ENCODE results near the gene TNFSF9.
A peak's percentile ranks its signal among the peaks of the same experiment; 100 is the strongest.

Gene TNFSF9, protein sequence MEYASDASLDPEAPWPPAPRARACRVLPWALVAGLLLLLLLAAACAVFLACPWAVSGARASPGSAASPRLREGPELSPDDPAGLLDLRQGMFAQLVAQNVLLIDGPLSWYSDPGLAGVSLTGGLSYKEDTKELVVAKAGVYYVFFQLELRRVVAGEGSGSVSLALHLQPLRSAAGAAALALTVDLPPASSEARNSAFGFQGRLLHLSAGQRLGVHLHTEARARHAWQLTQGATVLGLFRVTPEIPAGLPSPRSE

DNA sequence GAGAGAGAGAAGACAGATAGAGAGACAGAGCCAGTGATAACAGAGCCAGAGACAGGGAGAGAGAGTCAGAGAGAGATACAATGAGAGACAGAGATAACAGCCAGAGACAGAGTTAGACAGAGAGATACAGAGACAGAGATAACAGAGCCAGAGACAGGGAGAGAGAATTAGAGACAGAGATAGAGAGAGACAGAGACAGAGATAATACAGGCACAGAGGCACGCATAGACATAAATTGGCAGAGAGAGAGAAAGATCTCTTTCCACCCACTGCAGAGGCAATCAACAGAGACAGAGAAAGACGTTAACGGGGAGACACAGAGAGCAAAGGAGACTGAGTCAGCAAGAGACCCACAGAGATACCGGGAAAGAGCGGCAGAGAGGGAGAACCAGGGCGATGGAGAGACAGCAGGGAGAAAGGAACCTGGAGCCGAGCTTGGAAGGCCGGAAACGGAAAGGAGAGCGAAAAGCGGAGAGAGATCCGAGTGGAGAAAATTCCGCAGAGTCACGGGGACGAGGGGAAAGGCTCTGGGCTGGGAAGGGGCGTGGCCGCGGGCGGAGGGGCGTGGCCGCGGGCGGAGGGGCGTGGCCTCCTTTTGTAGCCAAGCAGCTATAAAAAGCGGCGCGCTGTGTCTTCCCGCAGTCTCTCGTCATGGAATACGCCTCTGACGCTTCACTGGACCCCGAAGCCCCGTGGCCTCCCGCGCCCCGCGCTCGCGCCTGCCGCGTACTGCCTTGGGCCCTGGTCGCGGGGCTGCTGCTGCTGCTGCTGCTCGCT lies at the start of gene TNFSF9:
Gene TNFSF9, plus strand, starts transcription at position 641 of the 777 bp plus-strand sequence. Its CDS starts 11 bp downstream, at position 652.
- DNase-seq (ENCODE audit: low spot score), result peak; percentile 73

DNA sequence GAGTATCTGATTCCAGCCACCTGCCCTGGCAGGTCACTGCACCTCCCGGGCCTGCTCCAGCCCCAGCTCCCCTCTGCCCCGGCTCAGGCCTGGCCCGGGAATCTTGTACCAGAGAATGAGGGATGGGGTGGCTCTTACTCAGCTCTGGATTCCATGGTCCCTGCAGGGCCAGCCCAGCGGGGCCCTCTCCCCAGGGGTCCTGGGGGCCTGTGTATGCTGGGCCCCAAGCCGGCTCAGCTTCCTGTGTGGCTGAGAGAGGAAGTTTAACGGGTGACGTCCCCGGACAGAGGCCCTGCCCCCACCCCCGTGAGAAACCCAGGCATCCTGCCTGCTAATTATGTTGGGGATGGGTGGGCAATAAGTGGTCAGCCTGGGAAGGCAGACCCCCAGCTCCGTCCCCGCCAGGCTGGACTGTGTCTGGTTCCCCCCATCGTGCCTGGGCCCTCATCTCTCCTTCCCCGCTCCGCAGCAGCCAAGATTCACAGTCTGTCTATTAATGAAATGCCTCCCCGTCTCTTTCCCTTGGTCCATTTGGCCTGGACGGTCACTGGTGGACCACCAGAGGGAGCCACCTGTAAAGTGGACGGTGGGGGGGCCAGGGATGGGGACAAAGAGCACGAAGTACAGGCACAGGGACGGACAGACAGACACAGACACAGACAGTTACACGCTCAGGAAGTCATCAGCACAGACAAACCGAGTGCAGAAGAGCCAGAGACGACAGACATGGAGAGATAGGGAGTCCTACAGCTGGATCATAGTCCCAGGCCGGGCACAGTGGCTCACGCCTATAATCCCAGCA lies 49.1 kb upstream of the TNFSF9 start, which contains the start of gene DENND1C:
Gene DENND1C, minus strand, starts transcription at position 247 of the 802 bp plus-strand sequence. Its CDS starts 92 bp downstream, at position 155.
- DNase-seq (ENCODE audit: low spot score), result no peak

DNA sequence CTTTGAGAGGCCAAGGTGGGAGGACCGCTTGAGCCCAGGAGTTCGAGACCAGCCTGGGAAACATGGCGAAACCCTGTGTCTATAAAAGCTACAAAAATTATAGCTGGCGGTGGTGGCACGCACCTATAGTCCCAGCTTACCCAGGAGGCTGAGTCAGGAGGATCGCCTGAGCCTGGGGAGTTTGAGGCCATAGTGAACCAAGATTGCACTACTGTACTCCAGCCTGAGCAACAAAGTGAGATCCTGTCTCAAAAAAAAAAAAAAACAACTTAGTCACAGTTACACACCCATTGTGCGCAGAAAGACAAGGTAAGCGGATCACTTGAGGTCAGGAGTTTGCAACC lies 48.5 kb upstream of the TNFSF9 start:
- DNase-seq (ENCODE audit: low spot score), result no peak

DNA sequence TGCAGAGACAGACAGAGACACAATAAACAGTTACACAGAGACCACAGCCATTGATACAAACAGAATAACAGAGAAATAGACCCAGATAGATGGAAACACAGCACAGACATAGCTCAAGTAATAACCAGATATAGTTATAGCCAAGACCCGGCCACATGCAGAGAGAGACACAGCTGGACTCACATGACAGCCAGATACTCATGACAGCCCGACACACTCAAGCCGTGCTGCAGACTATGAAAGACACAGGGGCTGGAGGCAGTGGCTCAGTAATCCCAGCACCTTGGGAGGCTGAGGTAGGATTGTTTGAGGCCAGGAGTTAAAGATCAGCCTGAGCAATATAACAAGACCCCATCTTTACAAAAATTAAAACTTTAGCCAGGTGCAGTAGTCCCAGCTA lies 47.6 kb upstream of the TNFSF9 start:
- no peak for DNase-seq (ENCODE audit: low spot score)

DNA sequence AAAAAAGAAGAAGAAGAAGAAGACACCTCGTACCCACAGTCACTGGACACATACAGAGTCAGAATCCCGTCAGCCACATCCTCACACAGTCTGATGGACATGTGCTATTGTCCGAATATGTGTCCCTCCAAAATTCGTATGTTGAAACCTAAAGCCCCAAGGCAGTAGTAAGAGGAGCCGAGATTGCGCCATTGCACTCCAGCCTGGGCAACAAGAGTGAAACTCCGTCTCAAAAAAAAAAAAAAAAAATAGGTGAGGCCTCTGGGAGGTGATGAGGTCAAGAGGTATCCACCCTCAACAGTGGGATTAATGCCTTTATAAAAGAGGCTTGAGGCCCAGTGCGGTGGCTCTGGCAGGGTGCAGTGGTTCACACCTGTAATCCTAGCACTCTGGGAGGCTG lies 46.6 kb upstream of the TNFSF9 start:
- no peak for DNase-seq (ENCODE audit: low spot score)

DNA sequence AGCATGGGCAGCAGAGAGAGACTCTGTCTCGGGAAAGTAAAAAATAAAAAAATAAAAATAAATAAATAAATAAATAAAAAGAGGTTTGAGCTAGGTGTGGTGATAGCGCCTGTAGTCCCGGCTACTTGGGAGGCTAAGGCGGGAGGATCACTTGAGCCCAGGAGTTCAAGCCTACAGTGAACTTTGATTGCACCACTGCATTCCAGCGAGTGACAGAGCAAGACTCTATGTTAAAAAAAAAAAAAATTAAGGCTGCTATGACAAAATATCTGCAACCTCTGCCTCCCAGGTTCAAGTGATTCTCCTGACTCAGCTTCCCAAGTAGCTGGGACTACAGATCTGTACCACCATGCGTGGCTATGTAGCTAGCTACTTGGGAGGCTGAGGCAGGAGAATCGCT lies 46.0 kb upstream of the TNFSF9 start:
- no peak for DNase-seq (ENCODE audit: low spot score)

DNA sequence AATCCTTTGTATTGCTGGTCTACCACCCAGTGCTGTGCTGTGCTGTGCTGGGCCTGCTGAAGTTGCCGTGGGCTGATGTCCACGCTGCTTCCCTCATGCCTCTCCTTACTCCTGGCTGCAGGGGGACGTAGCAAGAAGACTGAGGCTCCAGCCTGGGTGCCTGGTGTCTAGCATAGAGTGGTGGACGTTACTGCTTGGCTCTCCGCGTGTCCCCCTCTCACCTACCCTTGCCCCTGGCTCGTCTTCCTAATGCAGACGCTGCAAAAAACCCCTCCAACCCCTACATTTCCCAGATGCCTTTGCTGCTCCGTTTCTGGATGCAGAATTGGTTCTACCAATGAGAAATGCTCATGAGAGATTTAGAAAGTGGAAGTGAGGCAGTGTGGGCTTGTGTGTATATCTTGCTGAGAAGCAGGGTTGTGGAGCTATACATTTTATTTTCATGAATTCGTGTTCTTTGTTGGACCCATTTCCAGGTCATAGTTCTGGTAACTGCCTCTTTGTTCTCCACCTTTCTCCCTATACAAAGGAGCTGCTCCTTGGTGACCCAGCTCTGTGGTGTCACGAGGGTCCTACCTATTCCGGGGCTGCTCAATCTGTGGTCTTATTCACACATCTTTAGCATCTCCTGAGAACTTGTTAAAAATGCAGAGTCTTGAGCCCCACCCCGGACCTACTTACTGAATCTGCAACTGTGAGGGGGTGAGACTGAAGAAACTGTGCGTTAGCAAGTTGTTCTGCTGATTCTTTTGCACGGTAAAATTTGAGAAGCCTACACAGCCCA lies 41.4 kb upstream of the TNFSF9 start:
- no peak for DNase-seq (ENCODE audit: low spot score)

DNA sequence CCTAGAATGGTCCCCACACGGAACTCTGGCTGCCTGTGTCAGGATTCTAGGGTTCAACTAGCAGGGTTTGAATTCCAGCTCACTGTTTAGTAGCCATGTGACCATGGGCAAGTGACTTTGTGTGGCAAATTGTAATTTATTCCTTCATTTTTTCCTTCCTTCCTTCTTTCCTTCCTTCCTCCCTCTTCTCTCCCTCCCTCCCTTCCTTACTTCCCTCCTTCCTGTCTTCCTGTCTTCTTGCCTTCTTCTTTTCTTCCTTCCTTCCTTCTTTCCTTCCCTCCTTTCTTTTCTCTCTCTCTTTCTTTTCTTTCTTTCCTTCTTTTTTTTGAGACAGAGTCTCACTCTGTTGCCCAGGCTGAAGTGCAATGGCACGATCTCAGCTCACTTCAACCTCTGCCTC lies 40.7 kb upstream of the TNFSF9 start:
- DNase-seq (ENCODE audit: low spot score), result no peak

DNA sequence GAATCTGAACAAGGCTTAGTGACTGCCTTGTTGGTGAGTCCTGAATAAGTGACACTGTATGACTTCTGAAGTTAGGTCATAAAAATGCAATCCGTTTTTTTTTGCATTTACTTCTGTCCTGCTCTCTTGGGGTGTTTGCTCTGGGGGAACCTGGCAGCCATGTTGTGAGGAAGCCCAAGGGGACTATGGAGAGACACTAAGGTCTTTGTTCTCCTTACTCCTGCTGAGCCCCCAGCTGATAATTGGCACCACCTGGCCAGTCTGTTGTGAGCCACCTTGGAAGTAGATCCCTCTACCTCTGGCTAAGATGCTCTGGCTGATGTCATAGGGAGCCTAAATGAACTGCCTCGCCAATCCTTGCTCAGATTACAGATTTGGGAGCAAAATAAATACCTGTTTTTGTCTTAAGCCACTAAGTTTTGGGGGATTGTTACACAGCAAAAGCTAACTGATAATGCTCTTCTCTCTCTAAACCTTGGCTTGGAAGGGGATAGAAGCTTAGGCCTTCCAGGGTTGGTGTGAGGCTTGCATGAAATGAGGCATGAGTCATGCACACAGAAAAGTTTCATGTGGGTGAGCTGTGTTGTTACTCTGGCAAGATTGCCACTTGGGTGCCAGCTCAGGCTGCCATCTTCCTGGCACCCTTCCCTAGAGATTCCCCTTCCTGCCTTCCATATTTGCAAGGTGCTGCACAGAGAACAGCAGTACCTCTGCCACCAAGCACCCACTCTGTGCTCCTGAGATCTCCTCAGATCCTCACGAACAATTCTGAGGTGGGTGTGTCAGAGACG lies 38.8 kb upstream of the TNFSF9 start:
- DNase-seq (ENCODE audit: low spot score), result no peak

DNA sequence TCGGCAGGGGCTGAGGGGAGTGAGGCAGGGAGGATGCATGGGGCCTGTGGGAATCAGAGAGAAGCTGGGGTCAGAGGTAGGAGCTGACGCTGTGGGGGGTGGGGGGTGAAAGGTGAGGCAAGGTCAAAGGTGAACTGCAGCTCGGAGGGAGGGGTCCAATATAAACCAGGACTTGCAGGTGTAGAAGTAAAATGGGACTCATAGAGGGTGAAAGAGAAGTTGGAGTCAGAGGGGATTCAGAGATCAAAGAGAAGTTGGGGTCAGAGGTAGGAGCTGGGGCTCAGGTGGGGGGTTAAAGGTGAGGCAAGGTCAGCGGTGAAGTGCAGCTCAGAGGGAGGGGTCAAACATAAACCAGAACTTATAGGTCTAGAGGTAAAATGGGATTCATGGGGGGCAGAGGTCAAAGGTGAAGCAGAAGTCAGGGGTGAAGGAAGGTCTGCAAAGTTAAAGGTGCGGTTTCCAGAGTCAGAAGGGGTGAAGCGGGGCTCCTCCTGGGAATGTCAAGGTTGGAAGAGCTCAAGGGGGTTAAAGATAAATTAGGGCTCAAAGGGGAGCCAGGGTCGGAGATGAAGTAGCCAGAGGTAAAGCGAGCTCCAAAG lies 36.3 kb upstream of the TNFSF9 start:
- no peak for DNase-seq (ENCODE audit: low spot score)

DNA sequence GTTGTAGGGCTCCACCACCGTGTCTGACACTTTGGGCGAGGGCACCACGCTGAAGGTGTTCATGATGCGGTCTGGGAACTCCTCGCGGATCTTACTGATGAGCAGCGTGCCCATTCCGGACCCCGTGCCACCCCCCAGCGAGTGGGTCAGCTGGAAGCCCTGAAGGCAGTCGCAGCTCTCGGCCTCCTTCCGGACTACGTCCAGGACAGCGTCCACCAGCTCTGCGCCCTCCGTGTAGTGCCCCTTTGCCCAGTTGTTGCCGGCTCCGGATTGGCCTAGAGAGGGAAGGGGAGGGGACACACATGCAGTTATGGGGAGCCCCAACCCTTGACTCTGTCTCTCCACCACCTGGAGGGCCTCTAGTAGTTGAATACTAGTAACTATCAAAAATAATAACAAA lies 34.9 kb upstream of the TNFSF9 start:
- DNase-seq (ENCODE audit: low spot score), result no peak

DNA sequence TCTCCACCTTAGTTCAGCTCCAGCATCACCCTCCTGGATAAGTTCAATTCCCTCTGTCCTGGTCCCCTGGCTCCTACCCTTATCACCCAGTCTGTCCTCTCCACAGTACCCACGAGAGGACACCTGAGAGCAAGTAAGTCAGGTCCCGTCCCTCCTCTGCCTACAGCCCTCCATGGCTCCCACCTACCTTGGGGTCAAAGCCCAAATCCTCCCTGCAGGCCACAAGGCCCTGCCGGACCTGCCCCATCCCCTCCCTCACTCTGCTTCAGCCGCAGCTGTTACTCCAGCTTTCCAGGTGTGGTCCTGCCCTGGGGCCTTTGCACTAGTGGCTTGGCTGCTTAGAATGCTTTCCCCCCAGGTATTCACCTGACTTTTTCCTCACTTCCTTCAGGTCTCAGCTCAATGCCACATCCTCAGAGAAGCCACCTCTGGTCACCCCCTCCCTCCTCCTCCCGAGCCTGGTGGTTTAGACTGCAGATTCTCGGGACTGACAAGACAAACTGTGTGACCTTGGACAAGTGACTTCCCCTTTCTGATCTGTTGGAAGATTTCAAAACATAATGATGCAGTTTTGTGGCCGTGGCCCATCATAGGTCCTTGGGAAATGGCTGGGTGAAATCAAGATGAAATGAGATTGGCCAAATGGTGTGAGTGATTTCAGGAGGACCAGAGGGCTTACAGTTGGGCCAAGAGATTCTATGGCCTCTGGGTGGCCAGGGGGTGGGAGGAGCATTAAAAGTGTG lies 32.4 kb upstream of the TNFSF9 start:
- no peak for DNase-seq (ENCODE audit: low spot score)

DNA sequence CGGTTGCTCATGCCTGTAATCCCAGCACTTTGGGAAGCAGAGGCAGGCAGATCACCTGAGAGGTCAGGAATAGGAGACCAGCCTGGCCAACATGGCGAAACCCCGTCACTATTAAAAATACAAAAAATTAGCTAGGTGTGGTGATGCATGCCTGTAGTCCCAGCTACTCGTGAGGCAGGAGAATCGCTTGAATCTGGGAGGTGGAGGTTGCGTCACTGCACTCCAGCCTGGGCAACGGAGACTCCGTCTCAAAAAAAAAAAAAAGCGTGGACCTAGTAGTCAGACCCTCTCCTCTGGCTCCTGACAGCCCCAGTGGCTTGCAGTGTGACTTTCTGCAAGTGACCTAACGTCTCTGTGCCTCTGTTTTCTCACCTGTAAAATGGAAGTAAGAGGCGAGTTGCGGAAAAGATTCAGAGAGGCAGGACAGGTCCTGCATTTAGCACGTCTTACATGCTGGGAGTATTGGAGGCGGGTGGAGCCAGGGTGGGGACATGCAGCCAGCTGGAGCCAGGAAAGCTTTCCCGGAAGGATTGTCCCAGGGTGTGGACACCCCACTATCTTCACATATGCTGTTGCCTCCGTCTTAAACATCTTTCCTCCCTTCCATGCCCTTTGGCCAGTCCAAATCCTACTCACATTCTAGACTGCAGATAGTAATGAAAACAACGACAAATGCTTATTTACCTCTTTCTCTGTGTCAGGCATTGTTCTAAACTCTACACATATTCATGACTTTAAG lies 31.6 kb upstream of the TNFSF9 start:
- no peak for DNase-seq (ENCODE audit: low spot score)

DNA sequence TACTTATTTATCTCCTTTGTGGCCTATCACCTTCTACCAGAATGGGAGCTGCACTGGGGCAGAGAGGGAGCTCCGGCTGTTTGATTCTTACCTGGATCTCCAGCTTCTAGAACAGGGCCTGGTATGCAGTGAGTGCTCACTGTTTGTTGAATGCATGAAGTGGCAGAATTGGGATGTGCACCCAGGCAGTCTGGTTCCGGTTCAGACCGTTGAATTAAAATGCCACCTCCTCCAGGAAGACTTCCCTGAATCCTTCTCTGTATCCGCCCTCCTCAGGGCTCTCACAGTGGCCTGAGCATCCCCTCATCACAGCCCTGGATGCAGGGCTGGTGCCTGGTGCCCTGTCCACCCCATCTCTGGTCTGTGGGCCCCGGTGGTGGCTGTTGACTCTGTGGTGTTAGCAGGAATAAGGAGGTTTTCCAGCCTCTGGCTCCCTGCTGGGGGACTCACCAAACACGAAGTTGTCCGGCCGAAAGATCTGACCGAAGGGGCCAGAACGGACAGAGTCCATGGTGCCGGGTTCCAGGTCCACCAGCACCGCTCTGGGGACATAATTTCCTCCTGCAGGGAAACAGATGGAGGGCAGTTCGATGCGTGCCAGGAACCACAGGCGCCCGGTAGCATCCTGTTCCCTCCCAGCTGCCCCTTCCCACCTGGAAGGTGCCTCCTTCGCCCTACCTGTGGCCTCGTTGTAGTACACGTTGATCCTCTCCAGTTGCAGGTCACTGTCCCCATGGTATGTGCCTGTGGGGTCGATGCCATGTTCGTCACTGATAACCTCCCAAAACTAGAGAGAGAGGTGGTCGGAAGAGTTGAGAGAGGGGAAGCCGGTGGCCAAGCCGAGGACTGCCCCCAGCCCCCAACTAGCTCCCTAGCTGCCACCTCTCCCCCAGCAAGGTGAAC lies 29.7 kb upstream of the TNFSF9 start:
- no peak for DNase-seq (ENCODE audit: low spot score)

DNA sequence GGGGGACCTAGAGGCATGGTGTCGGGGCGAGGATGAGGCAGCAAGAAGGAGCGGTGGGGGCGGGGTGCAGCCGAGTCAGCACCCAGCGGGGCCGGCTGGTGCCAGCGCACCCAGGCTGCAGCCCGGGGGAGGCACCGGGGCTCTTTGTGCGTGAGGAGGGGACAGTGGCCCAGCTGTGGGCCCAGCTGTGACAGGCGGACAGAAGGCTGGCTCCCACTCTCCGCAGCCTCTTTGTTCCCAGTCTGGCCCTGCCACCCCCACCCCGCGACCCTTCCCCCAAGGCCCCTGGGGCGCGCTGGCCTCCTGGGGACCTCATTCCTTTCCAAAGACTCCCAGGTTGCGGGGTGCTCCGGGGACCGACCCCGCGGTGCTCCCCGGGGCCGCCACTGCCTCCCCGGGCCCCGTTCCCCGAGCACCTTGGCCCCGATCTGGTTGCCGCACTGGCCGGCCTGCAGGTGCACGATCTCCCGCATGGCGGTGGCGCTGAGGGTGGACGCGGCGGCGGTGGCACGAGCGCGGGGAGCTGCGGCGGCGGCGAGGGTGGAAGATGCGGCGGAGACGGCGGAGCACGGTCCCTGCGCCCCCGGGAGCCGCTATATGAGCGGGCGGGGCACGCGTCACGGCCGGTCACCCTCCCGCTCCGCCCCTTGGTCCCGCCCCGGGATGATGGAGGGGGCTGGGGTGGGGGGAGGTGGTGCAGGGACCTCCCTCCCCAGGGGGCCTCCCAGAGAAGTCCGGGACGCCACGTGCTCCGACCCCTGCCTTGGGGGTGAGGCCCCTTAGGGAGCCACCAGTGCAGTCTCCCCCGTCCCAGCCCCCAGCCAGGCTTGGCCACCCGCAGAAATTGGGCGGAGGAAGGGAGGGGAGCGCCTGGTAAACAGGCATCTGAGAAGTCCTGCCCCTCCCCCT lies 28.8 kb upstream of the TNFSF9 start, which contains the start of gene TUBB4A:
Gene TUBB4A, minus strand, starts transcription at position 570 of the 909 bp plus-strand sequence. Its CDS starts 97 bp downstream, at position 473.
- DNase-seq (ENCODE audit: low spot score), result no peak

DNA sequence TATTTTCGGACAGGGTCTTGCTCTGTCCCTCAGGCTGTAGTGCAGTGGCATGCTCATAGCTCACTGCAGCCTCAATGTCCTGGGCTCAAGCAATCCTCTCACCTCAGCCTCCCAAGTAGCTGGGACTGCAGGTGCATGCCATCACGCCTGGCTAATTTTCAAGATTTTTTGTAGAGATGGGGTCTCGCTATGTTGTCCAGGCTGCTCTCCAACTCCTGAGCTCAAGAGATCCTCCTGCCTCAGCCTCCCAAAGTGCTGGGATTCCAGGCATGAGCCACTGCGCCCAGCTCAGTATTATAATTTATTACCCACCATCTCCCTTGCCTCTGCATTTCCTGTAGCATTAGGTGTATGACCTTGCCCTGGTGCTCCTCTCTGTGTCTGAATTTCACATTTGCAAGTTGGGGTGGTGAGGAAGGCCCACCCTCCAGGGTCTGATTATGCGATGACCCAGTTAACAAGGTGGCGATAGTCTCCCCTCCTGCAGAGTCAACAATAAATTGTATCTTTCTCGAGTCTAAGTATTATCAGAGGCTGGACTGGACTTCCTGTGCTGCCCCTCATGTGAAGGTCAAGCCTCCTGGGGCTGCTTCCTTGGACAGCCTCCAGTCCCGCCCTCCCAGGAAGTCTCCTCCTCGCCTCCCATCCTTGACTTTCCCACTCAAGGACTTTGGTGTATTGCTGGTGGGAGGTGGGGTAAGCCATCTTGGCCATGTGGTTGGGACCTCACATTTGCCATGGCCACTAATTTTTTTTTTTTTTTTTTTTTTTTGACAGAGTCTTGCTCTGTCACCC lies 27.2 kb upstream of the TNFSF9 start:
- no peak for DNase-seq (ENCODE audit: low spot score)
